Measurements from ENCODE around the gene KCNA5.

The KCNA5 gene

DNA sequence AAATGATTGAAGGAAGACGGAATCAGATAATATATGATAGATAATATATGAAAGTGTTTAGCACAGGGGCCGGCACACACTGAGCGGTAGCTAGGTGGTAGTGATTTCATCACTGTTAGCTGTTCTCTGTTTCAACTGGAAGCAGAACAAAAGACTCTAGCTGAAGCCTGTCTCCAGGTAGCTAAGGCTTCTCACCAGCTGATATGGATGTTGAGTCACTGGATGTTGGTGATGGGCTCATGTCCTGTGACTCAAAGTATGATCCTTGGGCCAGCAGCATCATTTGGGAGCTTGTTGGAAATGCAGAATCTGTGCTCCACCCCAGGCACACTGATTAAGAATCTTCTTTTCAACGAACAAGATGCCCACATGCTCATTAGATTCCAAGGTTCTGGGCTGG lies 21.7 kb upstream of the KCNA5 start:
- Histone ChIP-seq H3K4me2 (ENCODE audit: low read length) (no peak overlapping the region), H3K79me2 (ENCODE audit: low read length) (no peaks in the 10 kb centered on the region), H3K27me3 (ENCODE audit: low read depth, low read length) (peaks cover 57% of the 10 kb centered on the region), H2AFZ (ENCODE audit: low read depth, low read length) (no peak overlapping the region), H3K4me1 (ENCODE audit: low read length) (peaks cover 23% of the 10 kb centered on the region), H3K9ac (ENCODE audit: low read length) (no peak overlapping the region), H3K36me3 (replicated peaks; ENCODE audit: low read depth, low read length) (no peaks in the 10 kb centered on the region), H3K27ac (ENCODE audit: low read length) (no peak overlapping the region), H4K20me1 (ENCODE audit: insufficient read depth, low read length) (no peaks in the 10 kb centered on the region), H3K9me3 (ENCODE audit: insufficient read depth, low read length) (no peaks in the 10 kb centered on the region), H3K4me3 (ENCODE audit: low read length) (no peak overlapping the region)
- no peak for TF ChIP-seq EZH2phosphoT487 (IDR thresholded peaks at IDR 0.05; ENCODE audit: low read depth)
- TF ChIP-seq CTCF (IDR thresholded peaks at IDR 0.05; ENCODE audit: low read depth, low read length): no peak

- no peak overlapping the region for H3K4me3 ChIP-seq (ENCODE audit: low read length)
- H4K20me1 ChIP-seq (ENCODE audit: insufficient read depth, low read length): no peaks in the 10 kb centered on the region
- no peak overlapping the region for H3K9ac ChIP-seq (ENCODE audit: low read length)
- H3K4me1 ChIP-seq (ENCODE audit: low read length): peaks cover 18% of the 10 kb centered on the region
- no peaks in the 10 kb centered on the region for H3K9me3 ChIP-seq (ENCODE audit: insufficient read depth, low read length)
- peaks cover 62% of the 10 kb centered on the region for H3K27me3 ChIP-seq (ENCODE audit: low read depth, low read length)
- no peaks in the 10 kb centered on the region for H3K36me3 ChIP-seq (replicated peaks; ENCODE audit: low read depth, low read length)
- no peak overlapping the region for H2AFZ ChIP-seq (ENCODE audit: low read depth, low read length)
- H3K79me2 ChIP-seq (ENCODE audit: low read length): no peaks in the 10 kb centered on the region
- no peak overlapping the region for H3K27ac ChIP-seq (ENCODE audit: low read length)
- no peak overlapping the region for H3K4me2 ChIP-seq (ENCODE audit: low read length)
- TF ChIP-seq EZH2phosphoT487 (IDR thresholded peaks at IDR 0.05; ENCODE audit: low read depth): no peak
- peak; percentile 90 for TF ChIP-seq CTCF (IDR thresholded peaks at IDR 0.05; ENCODE audit: low read depth, low read length)
Observed at GRCh38 chr12:5022465-5023061, 21.1 kb upstream of the KCNA5 start.

DNA sequence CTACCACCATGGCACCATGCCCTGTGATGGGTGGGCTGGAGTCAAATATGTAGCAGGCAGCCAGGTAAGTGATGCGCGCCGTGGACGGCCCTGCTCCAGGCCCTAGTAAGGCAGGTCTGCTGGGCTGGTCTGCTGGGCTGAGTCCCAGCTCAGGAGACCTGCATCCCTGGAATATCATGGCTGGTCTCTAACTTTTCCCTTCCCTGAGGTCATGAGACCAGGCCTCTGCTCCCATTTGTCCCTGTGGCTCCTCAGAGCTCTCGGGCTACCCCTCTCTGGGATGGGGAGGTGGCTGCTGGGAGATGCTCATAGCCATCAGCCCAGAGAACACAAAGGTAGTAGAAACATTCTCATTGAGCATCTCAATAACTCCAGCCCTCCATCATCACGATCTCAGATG lies 19.8 kb upstream of the KCNA5 start:
- no peaks in the 10 kb centered on the region for H4K20me1 ChIP-seq (ENCODE audit: insufficient read depth, low read length)
- no peak overlapping the region for H3K27ac ChIP-seq (ENCODE audit: low read length)
- H3K4me1 ChIP-seq (ENCODE audit: low read length): peaks cover 6% of the 10 kb centered on the region
- no peaks in the 10 kb centered on the region for H3K36me3 ChIP-seq (replicated peaks; ENCODE audit: low read depth, low read length)
- peaks cover 68% of the 10 kb centered on the region for H3K27me3 ChIP-seq (ENCODE audit: low read depth, low read length)
- H3K4me3 ChIP-seq (ENCODE audit: low read length): no peak overlapping the region
- H3K9ac ChIP-seq (ENCODE audit: low read length): no peak overlapping the region
- TF ChIP-seq CTCF (IDR thresholded peaks at IDR 0.05; ENCODE audit: low read depth, low read length) (no peak), EZH2phosphoT487 (IDR thresholded peaks at IDR 0.05; ENCODE audit: low read depth) (no peak)
- H3K4me2 ChIP-seq (ENCODE audit: low read length): no peak overlapping the region
- H3K9me3 ChIP-seq (ENCODE audit: insufficient read depth, low read length): no peaks in the 10 kb centered on the region
- H2AFZ ChIP-seq (ENCODE audit: low read depth, low read length): no peak overlapping the region
- no peaks in the 10 kb centered on the region for H3K79me2 ChIP-seq (ENCODE audit: low read length)

DNA sequence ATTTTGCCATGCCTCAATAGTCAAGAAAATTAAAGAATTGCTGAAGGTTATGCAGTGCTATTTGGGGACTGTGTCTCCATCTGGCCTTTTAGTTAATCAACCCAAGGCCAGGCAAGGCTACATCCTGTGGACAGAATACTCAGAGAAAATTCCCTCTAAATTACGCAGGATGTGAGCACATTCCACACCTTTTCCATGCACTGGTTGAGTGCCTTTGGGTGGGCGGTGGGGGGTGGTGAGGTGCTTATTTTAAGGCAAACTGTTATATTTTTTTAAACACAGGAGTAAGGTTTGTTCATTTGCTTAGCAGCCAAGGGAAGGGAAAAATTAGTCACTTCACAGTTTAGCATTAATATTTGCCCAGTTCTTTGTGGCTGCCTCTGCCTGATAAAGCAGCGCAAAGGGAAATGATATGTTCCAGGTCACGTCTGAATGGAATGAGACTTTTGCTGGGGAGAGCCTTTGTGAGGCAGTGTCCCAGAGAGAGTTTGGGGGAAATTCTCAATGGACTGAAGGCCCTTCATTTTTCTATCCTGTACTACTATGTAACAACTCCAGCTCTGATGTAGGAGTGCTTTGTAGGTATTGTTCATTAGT lies 17.2 kb upstream of the KCNA5 start:
- H4K20me1 ChIP-seq (ENCODE audit: insufficient read depth, low read length): no peaks in the 10 kb centered on the region
- no peaks in the 10 kb centered on the region for H3K36me3 ChIP-seq (replicated peaks; ENCODE audit: low read depth, low read length)
- H3K4me2 ChIP-seq (ENCODE audit: low read length): no peak overlapping the region
- TF ChIP-seq CTCF (IDR thresholded peaks at IDR 0.05; ENCODE audit: low read depth, low read length) (no peak), EZH2phosphoT487 (IDR thresholded peaks at IDR 0.05; ENCODE audit: low read depth) (no peak)
- H3K27me3 ChIP-seq (ENCODE audit: low read depth, low read length): peaks cover 77% of the 10 kb centered on the region
- H3K79me2 ChIP-seq (ENCODE audit: low read length): no peaks in the 10 kb centered on the region
- no peak overlapping the region for H2AFZ ChIP-seq (ENCODE audit: low read depth, low read length)
- H3K4me1 ChIP-seq (ENCODE audit: low read length): no peaks in the 10 kb centered on the region
- H3K4me3 ChIP-seq (ENCODE audit: low read length): no peak overlapping the region
- H3K9me3 ChIP-seq (ENCODE audit: insufficient read depth, low read length): no peaks in the 10 kb centered on the region
- H3K27ac ChIP-seq (ENCODE audit: low read length): no peak overlapping the region
- H3K9ac ChIP-seq (ENCODE audit: low read length): no peak overlapping the region
